ENCODE results near the gene IL12RB1. TPM values are rescaled to one million over a fixed set of nuclear protein-coding genes. Genes with fewer than 3 reads are reported as not detected.

IL12RB1 gene
- total RNA-seq, 2 donors from 2014 or later = 1.0 TPM; not detected in 1

- Histone ChIP-seq H3K27ac (no peak overlapping the region), H3K4me1 (peaks cover 23% of the 10 kb centered on the region), H3K4me3 (no peak overlapping the region), H3K9me3 (no peaks in the 10 kb centered on the region), H3K36me3 (replicated peaks in 1 of 2; ENCODE audit: insufficient read depth in 1 of 2, low read depth in 2 of 2) (no peaks in the 10 kb centered on the region), H3K27me3 (no peaks in the 10 kb centered on the region)
- no peak for ATAC-seq
- intact Hi-C loops (cut with DNase I) = no loop called here
- 9 to 20% methylated on average over 28 to 32 of the region's 34 CpGs for WGBS, 2 donors
- TF ChIP-seq POLR2A (IDR thresholded peaks at IDR 0.05) = no peak
- TF ChIP-seq CTCF (IDR thresholded peaks at IDR 0.05) = no peak
- peak in 1 of 4 donors; percentile 30 for DNase-seq
These were observed 12.3 kb upstream of the IL12RB1 start for GRCh38 chr19:18098891-18099622.

GRCh38 chr19:18097993-18098890 lies 11.5 kb upstream of the IL12RB1 start:
- intact Hi-C loops (cut with DNase I) = no loop called here
- no peak for DNase-seq
- TF ChIP-seq POLR2A (IDR thresholded peaks at IDR 0.05) (no peak), CTCF (IDR thresholded peaks at IDR 0.05) (no peak)
- peaks cover 17% of the 10 kb centered on the region for H3K4me1 ChIP-seq
- no peaks in the 10 kb centered on the region for H3K36me3 ChIP-seq (replicated peaks in 1 of 2; ENCODE audit: insufficient read depth in 1 of 2, low read depth in 2 of 2)
- H3K9me3 ChIP-seq = no peaks in the 10 kb centered on the region
- peak overlapping the region in 1 of 2 donors; percentile 40 for H3K4me3 ChIP-seq
- ATAC-seq = no peak
- H3K27me3 ChIP-seq = no peaks in the 10 kb centered on the region
- peak overlapping the region in 1 of 4 donors; percentile 47 for H3K27ac ChIP-seq
- WGBS, 2 donors = 9 to 25% methylated on average over 13 to 21 of the region's 22 CpGs

GRCh38 chr19:18097217-18097992 lies 10.7 kb upstream of the IL12RB1 start, which contains the start of gene MAST3:
MAST3 (plus strand) TSS chr19:18097778; CDS start chr19:18097793, 15 bp downstream.
- Histone ChIP-seq H3K4me1 (peaks cover 17% of the 10 kb centered on the region), H3K36me3 (replicated peaks in 1 of 2; ENCODE audit: insufficient read depth in 1 of 2, low read depth in 2 of 2) (no peaks in the 10 kb centered on the region), H3K4me3 (peak within 1 kb of the TSS in 1 of 2 donors; percentile 40), H3K27me3 (no peaks in the 10 kb centered on the region), H3K9me3 (no peaks in the 10 kb centered on the region), H3K27ac (peak within 1 kb of the TSS in 1 of 4 donors; percentile 47)
- peak; percentile 95 to 97 (median 95) for DNase-seq
- peak; percentile 97 for ATAC-seq
- TF ChIP-seq CTCF (IDR thresholded peaks at IDR 0.05) = no peak
- TF ChIP-seq POLR2A (IDR thresholded peaks at IDR 0.05) = peak; percentile 29 to 61 (median 57)
- 27 to 75% methylated on average over 15 to 43 of the region's 54 CpGs for WGBS, 2 donors
- intact Hi-C loops (cut with DNase I) = no loop called here

GRCh38 chr19:18096258-18096657 lies 9.5 kb upstream of the IL12RB1 start:
- Histone ChIP-seq H3K4me3 (no peak overlapping the region), H3K4me1 (peaks cover 17% of the 10 kb centered on the region), H3K36me3 (replicated peaks in 1 of 2; ENCODE audit: insufficient read depth in 1 of 2, low read depth in 2 of 2) (no peaks in the 10 kb centered on the region), H3K9me3 (no peaks in the 10 kb centered on the region), H3K27ac (no peak overlapping the region), H3K27me3 (no peaks in the 10 kb centered on the region)
- DNase-seq (no peak), ATAC-seq (no peak)
- intact Hi-C loops (cut with DNase I) = no loop called here
- TF ChIP-seq CTCF (IDR thresholded peaks at IDR 0.05) (no peak), POLR2A (IDR thresholded peaks at IDR 0.05) (no peak)
- WGBS, 2 donors = 95 to 98% methylated on average over 2 of the region's 2 CpGs
